Measurements from ENCODE around the gene CENPO. TPM values are rescaled to one million over a fixed set of nuclear protein-coding genes. Genes with fewer than 3 reads are reported as not detected.

The CENPO gene, protein sequence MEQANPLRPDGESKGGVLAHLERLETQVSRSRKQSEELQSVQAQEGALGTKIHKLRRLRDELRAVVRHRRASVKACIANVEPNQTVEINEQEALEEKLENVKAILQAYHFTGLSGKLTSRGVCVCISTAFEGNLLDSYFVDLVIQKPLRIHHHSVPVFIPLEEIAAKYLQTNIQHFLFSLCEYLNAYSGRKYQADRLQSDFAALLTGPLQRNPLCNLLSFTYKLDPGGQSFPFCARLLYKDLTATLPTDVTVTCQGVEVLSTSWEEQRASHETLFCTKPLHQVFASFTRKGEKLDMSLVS
- total RNA-seq (2021; ENCODE audit: unreplicated experiment) (39.3 TPM), Bru-seq, nascent RNA (percentile 92 among the genes with signal in this experiment), BruChase-seq, experiment 1, labeled RNA remaining after a 2-hour chase (percentile 90 among the genes with signal in this experiment), BruChase-seq, experiment 2, labeled RNA remaining after a 6-hour chase (percentile 88 among the genes with signal in this experiment)
- 14.0 TPM for polyA plus RNA-seq (2012; ENCODE audit: insufficient read length)
- long read RNA-seq, full-length matches to known transcripts: 18 of 70 reads
- long read RNA-seq, partial matches to known transcripts: 3 of 70 reads
- long read RNA-seq, other reads (novel, unspliced or antisense): 49 of 70 reads

DNA sequence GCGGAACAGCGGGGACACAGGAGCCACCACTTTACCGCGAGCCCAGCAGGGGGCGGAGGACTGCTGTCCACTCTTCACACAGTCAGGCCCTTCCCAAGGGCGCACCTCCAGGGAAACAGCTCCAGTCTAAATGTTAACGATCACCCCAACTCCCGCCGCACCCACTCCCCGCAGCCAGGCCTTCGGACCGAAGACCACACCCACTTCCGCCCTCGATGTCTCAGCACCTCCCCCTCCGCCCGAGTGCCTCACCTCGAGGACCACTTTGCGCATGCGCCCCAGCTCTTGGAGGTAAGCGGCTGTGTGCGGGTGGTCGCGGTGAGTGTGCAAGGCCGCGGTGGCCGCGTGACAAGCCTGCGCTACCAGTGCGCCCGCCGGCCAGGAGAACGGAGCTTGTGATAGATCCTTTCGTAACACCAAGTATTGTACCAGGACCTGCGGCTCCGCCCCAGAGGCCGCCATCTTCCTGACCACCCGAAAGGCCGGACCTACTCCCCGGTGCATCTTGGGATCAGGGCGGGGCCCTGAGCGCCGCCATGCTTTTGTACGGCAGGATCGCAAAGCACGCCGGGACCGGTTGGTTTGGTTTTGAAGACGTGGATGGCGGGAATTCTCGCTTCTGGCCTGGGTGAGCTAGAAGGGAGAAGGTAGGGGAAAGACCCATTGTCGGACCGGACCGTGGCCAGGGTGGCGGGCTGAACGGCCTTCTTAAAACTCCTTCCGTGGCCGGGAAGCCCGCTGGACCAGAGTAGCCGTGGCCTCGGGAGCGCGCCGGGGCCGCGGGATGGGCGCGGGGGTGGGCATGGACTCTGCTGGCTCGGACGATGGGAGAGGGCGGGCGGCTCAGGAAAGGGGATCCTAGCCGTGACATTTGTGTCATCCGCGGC is at the start of gene CENPO, which contains the start of gene PTRHD1:
Gene CENPO (plus strand): TSS at position 552 of the 887 bp plus-strand sequence. CDS start 495 bp downstream, outside the sequence.
Gene PTRHD1 (minus strand): TSS at position 518 of the 887 bp plus-strand sequence. CDS start 14 bp downstream, at position 504.
- intact Hi-C loops (cut with micrococcal nuclease; ENCODE audit: unreplicated experiment): no loop called here
- H3K4me3 ChIP-seq (ENCODE audit: low read depth in 2 of 2, low read length in 2 of 2): peak within 1 kb of the TSS; percentile 70 to 80
- POLR2A ChIA-PET: interaction anchor here (0.8 kb wide), 1 partner anchor 16 kb away, joined by 3 read pairs; no protein-coding TSS in a partner anchor
- peaks cover 27% of the 10 kb centered on the region for H3K4me1 ChIP-seq (ENCODE audit: control insufficient read depth, insufficient read depth, low read length)
- no peaks in the 10 kb centered on the region for H3K27me3 ChIP-seq (ENCODE audit: control insufficient read depth, insufficient read depth, low read length)
- in situ Hi-C loops (cut with HindIII; ENCODE audit: low pct_unique_long_range_greater_than_20kb, low sequenced_read_pairs): no loop called here
- CTCF ChIA-PET: interaction anchor here (0.6 kb wide), 2 partner anchors 158 to 380 kb away, joined by 3 to 6 read pairs; no protein-coding TSS in a partner anchor
- peak within 1 kb of the TSS; percentile 89 for H3K27ac ChIP-seq (ENCODE audit: low read length)
- no peaks in the 10 kb centered on the region for H3K9me3 ChIP-seq (ENCODE audit: control insufficient read depth, insufficient read depth, low read depth, low read length)
- TF ChIP-seq POLR2AphosphoS5 (IDR thresholded peaks at IDR 0.05; ENCODE audit: low read depth, low read length): no peak; the same call in none of the 2 replicates
- peak; percentile 78 for TF ChIP-seq SIN3A (IDR thresholded peaks at IDR 0.05; ENCODE audit: borderline replicate concordance, insufficient read depth, low read depth, low read length)
- peak; percentile 78 for TF ChIP-seq TCF7L2 (IDR thresholded peaks at IDR 0.05; ENCODE audit: low read depth, low read length)
- TF ChIP-seq, protein P1, sequence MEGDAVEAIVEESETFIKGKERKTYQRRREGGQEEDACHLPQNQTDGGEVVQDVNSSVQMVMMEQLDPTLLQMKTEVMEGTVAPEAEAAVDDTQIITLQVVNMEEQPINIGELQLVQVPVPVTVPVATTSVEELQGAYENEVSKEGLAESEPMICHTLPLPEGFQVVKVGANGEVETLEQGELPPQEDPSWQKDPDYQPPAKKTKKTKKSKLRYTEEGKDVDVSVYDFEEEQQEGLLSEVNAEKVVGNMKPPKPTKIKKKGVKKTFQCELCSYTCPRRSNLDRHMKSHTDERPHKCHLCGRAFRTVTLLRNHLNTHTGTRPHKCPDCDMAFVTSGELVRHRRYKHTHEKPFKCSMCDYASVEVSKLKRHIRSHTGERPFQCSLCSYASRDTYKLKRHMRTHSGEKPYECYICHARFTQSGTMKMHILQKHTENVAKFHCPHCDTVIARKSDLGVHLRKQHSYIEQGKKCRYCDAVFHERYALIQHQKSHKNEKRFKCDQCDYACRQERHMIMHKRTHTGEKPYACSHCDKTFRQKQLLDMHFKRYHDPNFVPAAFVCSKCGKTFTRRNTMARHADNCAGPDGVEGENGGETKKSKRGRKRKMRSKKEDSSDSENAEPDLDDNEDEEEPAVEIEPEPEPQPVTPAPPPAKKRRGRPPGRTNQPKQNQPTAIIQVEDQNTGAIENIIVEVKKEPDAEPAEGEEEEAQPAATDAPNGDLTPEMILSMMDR (IDR thresholded peaks at IDR 0.05): peak; percentile 74
- TF ChIP-seq, protein P2, sequence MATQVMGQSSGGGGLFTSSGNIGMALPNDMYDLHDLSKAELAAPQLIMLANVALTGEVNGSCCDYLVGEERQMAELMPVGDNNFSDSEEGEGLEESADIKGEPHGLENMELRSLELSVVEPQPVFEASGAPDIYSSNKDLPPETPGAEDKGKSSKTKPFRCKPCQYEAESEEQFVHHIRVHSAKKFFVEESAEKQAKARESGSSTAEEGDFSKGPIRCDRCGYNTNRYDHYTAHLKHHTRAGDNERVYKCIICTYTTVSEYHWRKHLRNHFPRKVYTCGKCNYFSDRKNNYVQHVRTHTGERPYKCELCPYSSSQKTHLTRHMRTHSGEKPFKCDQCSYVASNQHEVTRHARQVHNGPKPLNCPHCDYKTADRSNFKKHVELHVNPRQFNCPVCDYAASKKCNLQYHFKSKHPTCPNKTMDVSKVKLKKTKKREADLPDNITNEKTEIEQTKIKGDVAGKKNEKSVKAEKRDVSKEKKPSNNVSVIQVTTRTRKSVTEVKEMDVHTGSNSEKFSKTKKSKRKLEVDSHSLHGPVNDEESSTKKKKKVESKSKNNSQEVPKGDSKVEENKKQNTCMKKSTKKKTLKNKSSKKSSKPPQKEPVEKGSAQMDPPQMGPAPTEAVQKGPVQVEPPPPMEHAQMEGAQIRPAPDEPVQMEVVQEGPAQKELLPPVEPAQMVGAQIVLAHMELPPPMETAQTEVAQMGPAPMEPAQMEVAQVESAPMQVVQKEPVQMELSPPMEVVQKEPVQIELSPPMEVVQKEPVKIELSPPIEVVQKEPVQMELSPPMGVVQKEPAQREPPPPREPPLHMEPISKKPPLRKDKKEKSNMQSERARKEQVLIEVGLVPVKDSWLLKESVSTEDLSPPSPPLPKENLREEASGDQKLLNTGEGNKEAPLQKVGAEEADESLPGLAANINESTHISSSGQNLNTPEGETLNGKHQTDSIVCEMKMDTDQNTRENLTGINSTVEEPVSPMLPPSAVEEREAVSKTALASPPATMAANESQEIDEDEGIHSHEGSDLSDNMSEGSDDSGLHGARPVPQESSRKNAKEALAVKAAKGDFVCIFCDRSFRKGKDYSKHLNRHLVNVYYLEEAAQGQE (IDR thresholded peaks at IDR 0.05; ENCODE audit: insufficient read depth in 1 of 2, low read depth in 2 of 2, low read length in 1 of 2): no peak
- ATAC-seq (peak; percentile 97), DNase-seq (ENCODE audit: low read depth, low spot score) (peak; percentile 94)
- H3K36me3 ChIP-seq (ENCODE audit: control insufficient read depth, insufficient read depth, low read length): peaks cover 6% of the 10 kb centered on the region; the same call in 1 of the 2 replicates
- no TSS peak for BruUV-seq (replicated peaks)

DNA sequence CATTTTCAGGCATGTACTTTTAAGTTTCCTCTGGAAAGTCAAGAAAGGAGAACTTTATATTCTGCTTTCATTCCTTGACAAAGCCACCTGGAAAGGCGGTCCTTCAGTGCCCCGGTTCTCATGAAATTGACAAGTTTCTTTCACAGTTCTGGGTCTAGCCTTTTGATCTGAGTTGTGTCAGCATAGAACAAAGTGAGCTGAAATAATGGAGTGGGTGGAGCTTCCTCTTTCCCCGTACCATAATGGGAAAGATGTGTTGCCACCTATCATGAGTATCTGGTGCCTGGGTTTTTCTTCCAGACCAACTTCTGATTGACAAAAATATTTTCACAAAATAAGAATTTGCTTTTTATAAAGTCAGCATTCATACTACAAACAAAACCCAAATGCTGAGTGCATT is 49.3 kb upstream of the CENPO start:
- H3K4me1 ChIP-seq (ENCODE audit: control insufficient read depth, insufficient read depth, low read length): no peaks in the 10 kb centered on the region
- intact Hi-C loops (cut with micrococcal nuclease; ENCODE audit: unreplicated experiment) (no loop called here), in situ Hi-C loops (cut with HindIII; ENCODE audit: low pct_unique_long_range_greater_than_20kb, low sequenced_read_pairs) (no loop called here)
- no TSS peak for BruUV-seq (replicated peaks)
- no peaks in the 10 kb centered on the region for H3K36me3 ChIP-seq (ENCODE audit: control insufficient read depth, insufficient read depth, low read length)
- H3K27me3 ChIP-seq (ENCODE audit: control insufficient read depth, insufficient read depth, low read length): no peaks in the 10 kb centered on the region
- no peaks in the 10 kb centered on the region for H3K9me3 ChIP-seq (ENCODE audit: control insufficient read depth, insufficient read depth, low read depth, low read length)
- POLR2A ChIA-PET: no interaction called here
- no peak overlapping the region for H3K27ac ChIP-seq (ENCODE audit: low read length)
- no peak for TF ChIP-seq TCF7L2 (IDR thresholded peaks at IDR 0.05; ENCODE audit: low read depth, low read length)
- TF ChIP-seq, protein P2 (IDR thresholded peaks at IDR 0.05; ENCODE audit: insufficient read depth in 1 of 2, low read depth in 2 of 2, low read length in 1 of 2): no peak
- TF ChIP-seq POLR2AphosphoS5 (IDR thresholded peaks at IDR 0.05; ENCODE audit: low read depth, low read length): no peak
- TF ChIP-seq SIN3A (IDR thresholded peaks at IDR 0.05; ENCODE audit: borderline replicate concordance, insufficient read depth, low read depth, low read length): no peak
- TF ChIP-seq, protein P1 (IDR thresholded peaks at IDR 0.05): no peak
- H3K4me3 ChIP-seq (ENCODE audit: low read depth in 2 of 2, low read length in 2 of 2): no peak overlapping the region
- CTCF ChIA-PET: no interaction called here
- DNase-seq (ENCODE audit: low read depth, low spot score): no peak
- ATAC-seq: no peak
